ENCODE data around the gene ACSBG1. TPM values are rescaled to one million over a fixed set of nuclear protein-coding genes. Genes with fewer than 3 reads are reported as not detected.

ACSBG1 gene
- total and polyA plus RNA-seq, 4 donors = 0.47 to 7.9 (median 2.5) TPM

DNA sequence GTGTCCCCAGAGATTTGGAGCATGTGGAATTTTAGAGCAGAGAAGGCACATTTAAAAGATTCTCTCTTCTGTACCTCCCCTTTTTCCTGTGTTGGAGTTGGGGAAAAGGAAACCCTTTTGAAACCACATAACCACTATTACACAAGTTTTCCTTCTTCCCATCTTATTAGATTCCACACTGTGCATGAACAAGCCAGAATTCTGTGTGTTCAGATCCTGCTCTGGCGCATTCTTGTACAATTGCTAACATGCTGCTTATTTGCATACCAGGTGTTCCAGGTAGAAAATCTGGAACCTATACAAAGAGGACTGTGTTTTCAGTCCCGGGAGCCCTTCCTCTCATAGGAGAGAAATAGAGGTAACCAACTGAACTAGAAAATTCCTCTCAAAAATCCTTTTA is 100.6 kb downstream of the ACSBG1 start:
- no peak for ATAC-seq (ENCODE audit: insufficient read depth, low FRiP score)
- no peak for DNase-seq
- TF ChIP-seq, protein P1, sequence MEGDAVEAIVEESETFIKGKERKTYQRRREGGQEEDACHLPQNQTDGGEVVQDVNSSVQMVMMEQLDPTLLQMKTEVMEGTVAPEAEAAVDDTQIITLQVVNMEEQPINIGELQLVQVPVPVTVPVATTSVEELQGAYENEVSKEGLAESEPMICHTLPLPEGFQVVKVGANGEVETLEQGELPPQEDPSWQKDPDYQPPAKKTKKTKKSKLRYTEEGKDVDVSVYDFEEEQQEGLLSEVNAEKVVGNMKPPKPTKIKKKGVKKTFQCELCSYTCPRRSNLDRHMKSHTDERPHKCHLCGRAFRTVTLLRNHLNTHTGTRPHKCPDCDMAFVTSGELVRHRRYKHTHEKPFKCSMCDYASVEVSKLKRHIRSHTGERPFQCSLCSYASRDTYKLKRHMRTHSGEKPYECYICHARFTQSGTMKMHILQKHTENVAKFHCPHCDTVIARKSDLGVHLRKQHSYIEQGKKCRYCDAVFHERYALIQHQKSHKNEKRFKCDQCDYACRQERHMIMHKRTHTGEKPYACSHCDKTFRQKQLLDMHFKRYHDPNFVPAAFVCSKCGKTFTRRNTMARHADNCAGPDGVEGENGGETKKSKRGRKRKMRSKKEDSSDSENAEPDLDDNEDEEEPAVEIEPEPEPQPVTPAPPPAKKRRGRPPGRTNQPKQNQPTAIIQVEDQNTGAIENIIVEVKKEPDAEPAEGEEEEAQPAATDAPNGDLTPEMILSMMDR (IDR thresholded peaks at IDR 0.05; ENCODE audit: control extremely low read depth, extremely low read depth) = no peak
- H3K9me3 ChIP-seq (ENCODE audit: control insufficient read depth in 4 of 4, insufficient read depth in 3 of 4, low read length in 3 of 4) = peaks cover 0 to 3% (median 0%) of the 10 kb centered on the region in 4 donors
- H3K27me3 ChIP-seq (ENCODE audit: control insufficient read depth in 3 of 3, insufficient read depth in 3 of 3, low read length in 2 of 3) = no peaks in the 10 kb centered on the region
- H3K9ac ChIP-seq (ENCODE audit: insufficient read depth in 1 of 2, low read length in 2 of 2) = no peak overlapping the region
- WGBS, 2 donors = 66 to 77% methylated on average over 2 of the region's 2 CpGs
- no peaks in the 10 kb centered on the region for H3K36me3 ChIP-seq (ENCODE audit: control insufficient read depth in 4 of 4, insufficient read depth in 4 of 4, low read length in 4 of 4)
- no peak overlapping the region for H3K27ac ChIP-seq (ENCODE audit: low read depth in 1 of 2, low read length in 1 of 2)
- peaks cover 0 to 13% (median 5%) of the 10 kb centered on the region in 5 donors for H3K4me1 ChIP-seq (ENCODE audit: control insufficient read depth in 5 of 5, insufficient read depth in 5 of 5, low read length in 5 of 5)
- no peak overlapping the region for H3K4me3 ChIP-seq

DNA sequence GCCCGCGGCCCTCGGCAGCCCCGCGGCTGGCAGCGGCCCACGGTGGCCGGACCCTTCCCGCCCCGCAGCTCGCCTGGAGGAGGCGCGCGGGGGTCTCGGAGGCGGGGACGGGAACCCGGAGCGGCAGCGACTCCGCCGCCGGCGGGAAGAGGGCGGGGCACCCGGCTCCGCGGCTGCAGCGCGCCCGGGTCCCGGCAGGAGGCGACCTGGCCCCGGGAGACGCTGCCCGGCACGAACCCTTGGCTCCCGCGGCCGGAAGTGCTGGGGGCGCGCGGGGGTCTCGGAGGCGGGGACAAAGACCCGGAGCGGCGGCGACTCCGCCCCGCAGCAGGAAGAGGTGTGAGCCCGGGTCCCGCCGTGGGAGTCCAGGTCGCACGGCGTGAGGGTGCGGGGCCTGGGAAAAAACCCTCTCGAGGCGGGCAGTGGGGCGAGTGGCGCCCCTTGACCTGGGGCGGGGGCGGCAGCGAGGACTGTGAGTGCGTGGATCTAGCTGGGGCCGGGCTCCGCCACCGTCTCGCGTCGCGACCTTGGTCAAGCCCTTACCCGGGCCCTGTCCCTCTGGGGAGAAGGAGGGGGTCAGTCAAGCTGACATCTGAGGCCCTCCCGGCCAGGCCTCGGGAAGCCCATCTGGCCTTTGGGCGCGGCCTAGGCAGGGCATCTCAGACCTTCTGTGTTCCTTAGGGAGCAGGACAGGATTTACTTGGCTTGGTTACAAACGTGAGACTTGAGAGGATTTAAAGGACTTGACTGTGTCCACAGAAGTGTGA is 102.9 kb downstream of the ACSBG1 start, which contains the start of gene CIB2:
TSS of gene CIB2 (minus strand) at position 151 of the 767 bp plus-strand sequence. CDS start 230 bp downstream, outside the sequence.
- no peaks in the 10 kb centered on the region for H3K27me3 ChIP-seq (ENCODE audit: control insufficient read depth in 3 of 3, insufficient read depth in 3 of 3, low read length in 2 of 3)
- H3K27ac ChIP-seq (ENCODE audit: low read depth in 1 of 2, low read length in 1 of 2) = peak within 1 kb of the TSS; percentile 65 to 82
- H3K4me3 ChIP-seq = peak within 1 kb of the TSS; percentile 58
- TF ChIP-seq, protein P1 (IDR thresholded peaks at IDR 0.05; ENCODE audit: control extremely low read depth, extremely low read depth) = peak; percentile 49
- peaks cover 0 to 3% (median 0%) of the 10 kb centered on the region in 4 donors for H3K9me3 ChIP-seq (ENCODE audit: control insufficient read depth in 4 of 4, insufficient read depth in 3 of 4, low read length in 3 of 4)
- H3K9ac ChIP-seq (ENCODE audit: insufficient read depth in 1 of 2, low read length in 2 of 2) = peak within 1 kb of the TSS; percentile 93 to 95
- DNase-seq (peak; percentile 90 to 93 (median 92)), ATAC-seq (ENCODE audit: insufficient read depth, low FRiP score) (peak; percentile 88)
- no peaks in the 10 kb centered on the region for H3K36me3 ChIP-seq (ENCODE audit: control insufficient read depth in 4 of 4, insufficient read depth in 4 of 4, low read length in 4 of 4)
- WGBS, 2 donors = 0 to 1% methylated on average over 47 to 79 of the region's 79 CpGs
- peaks cover 0 to 13% (median 5%) of the 10 kb centered on the region in 5 donors for H3K4me1 ChIP-seq (ENCODE audit: control insufficient read depth in 5 of 5, insufficient read depth in 5 of 5, low read length in 5 of 5)

DNA sequence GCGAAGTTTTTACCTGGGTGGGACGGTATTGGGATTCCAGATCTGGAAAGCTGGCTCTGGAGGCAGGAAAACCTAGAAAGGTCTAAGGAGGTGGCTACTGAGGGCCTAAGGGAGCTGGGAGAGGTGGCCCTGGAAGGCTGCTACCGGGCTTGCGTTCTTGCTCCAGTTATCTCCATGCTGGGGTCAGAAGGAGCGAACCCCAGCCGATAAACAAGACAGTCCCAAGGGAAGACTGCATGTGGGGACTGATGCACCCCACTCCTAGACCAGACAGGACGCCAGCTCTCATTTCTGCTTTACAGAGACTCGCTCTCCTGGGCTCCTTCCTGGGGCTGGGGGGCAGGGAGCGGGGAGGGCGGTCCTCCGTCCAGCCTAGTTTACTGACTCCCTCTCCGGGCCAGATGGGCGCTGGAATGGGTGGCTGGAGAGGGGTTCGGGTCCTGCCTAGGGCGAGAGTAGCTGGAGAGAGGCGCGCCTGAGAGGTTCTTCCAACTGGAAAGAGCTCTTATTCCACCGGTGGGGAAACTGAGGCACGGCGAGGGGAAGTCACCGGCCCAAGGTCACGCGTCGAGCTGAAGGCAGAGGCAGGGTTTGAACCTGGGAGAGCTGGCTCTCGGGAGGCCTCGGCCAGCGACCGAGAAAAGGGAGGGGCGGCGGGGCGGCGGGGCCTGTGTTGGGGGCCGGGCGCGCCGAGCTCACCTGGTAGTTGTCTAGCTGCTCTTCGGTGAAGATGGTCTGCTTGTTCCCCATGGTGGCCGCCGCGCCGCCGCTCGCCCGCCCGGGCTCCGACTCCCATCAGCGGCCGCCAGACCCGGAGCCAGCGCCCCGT is 103.7 kb downstream of the ACSBG1 start:
- 36 to 44% methylated on average over 42 to 51 of the region's 51 CpGs for WGBS, 2 donors
- peaks cover 0 to 11% (median 5%) of the 10 kb centered on the region in 5 donors for H3K4me1 ChIP-seq (ENCODE audit: control insufficient read depth in 5 of 5, insufficient read depth in 5 of 5, low read length in 5 of 5)
- H3K9me3 ChIP-seq (ENCODE audit: control insufficient read depth in 4 of 4, insufficient read depth in 3 of 4, low read length in 3 of 4) = peaks cover 0 to 3% (median 0%) of the 10 kb centered on the region in 4 donors
- H3K27ac ChIP-seq (ENCODE audit: low read depth in 1 of 2, low read length in 1 of 2) = no peak overlapping the region
- TF ChIP-seq, protein P1 (IDR thresholded peaks at IDR 0.05; ENCODE audit: control extremely low read depth, extremely low read depth) = no peak
- ATAC-seq (ENCODE audit: insufficient read depth, low FRiP score) (no peak), DNase-seq (peak in 1 of 3 donors; percentile 21)
- H3K27me3 ChIP-seq (ENCODE audit: control insufficient read depth in 3 of 3, insufficient read depth in 3 of 3, low read length in 2 of 3) = no peaks in the 10 kb centered on the region
- peak overlapping the region; percentile 58 for H3K4me3 ChIP-seq
- H3K9ac ChIP-seq (ENCODE audit: insufficient read depth in 1 of 2, low read length in 2 of 2) = no peak overlapping the region
- no peaks in the 10 kb centered on the region for H3K36me3 ChIP-seq (ENCODE audit: control insufficient read depth in 4 of 4, insufficient read depth in 4 of 4, low read length in 4 of 4)

Data from lung (tissue), 12 donors.